ENCODE measurements around the gene OR6B2. TPM values are rescaled to one million over a fixed set of nuclear protein-coding genes. Genes with fewer than 3 reads are reported as not detected.

OR6B2 gene
- total RNA-seq, 1 donor = not detected

DNA sequence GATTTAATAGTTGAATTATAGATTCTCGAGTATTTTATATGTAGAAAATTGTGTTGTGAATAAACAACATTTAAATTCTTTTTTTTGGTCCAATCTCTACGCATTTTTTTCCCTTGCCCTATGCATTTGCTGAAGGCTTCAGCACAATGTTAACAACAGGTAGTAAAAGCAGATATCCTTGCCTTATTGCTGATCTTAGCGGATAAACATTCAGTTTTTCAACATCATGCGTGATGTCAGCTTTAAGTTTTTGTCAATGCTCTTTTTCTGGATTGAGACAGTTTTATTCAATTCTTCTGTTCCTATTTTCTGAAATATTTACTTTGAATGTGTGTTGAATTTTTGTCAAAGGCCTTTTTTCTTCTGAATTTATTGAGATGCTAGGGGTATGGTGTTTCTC, 34.7 kb upstream of the OR6B2 start:
- Histone ChIP-seq H3K36me3 (ENCODE audit: insufficient read depth, low read length) (no peaks in the 10 kb centered on the region), H3K27me3 (ENCODE audit: insufficient read depth, low read length) (peaks cover 3% of the 10 kb centered on the region), H3K4me2 (ENCODE audit: insufficient read depth, low read length) (no peak overlapping the region), H3K9me3 (ENCODE audit: low read depth, low read length) (no peaks in the 10 kb centered on the region), H3K4me3 (ENCODE audit: insufficient read depth, low read length) (no peak overlapping the region), H3K79me2 (ENCODE audit: insufficient read depth, low read length) (no peaks in the 10 kb centered on the region), H4K20me1 (ENCODE audit: insufficient read depth, low read length) (no peaks in the 10 kb centered on the region), H3K27ac (ENCODE audit: low read depth, low read length) (no peak overlapping the region), H2AFZ (ENCODE audit: low read length) (no peak overlapping the region), H3K4me1 (ENCODE audit: insufficient read depth, low read length) (no peaks in the 10 kb centered on the region)
- TF ChIP-seq, protein P1, sequence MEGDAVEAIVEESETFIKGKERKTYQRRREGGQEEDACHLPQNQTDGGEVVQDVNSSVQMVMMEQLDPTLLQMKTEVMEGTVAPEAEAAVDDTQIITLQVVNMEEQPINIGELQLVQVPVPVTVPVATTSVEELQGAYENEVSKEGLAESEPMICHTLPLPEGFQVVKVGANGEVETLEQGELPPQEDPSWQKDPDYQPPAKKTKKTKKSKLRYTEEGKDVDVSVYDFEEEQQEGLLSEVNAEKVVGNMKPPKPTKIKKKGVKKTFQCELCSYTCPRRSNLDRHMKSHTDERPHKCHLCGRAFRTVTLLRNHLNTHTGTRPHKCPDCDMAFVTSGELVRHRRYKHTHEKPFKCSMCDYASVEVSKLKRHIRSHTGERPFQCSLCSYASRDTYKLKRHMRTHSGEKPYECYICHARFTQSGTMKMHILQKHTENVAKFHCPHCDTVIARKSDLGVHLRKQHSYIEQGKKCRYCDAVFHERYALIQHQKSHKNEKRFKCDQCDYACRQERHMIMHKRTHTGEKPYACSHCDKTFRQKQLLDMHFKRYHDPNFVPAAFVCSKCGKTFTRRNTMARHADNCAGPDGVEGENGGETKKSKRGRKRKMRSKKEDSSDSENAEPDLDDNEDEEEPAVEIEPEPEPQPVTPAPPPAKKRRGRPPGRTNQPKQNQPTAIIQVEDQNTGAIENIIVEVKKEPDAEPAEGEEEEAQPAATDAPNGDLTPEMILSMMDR (IDR thresholded peaks at IDR 0.05; ENCODE audit: extremely low read depth, low read depth, low read length) = no peak
- no peak for DNase-seq (ENCODE audit: insufficient read length, low spot score, missing footprints)

DNA sequence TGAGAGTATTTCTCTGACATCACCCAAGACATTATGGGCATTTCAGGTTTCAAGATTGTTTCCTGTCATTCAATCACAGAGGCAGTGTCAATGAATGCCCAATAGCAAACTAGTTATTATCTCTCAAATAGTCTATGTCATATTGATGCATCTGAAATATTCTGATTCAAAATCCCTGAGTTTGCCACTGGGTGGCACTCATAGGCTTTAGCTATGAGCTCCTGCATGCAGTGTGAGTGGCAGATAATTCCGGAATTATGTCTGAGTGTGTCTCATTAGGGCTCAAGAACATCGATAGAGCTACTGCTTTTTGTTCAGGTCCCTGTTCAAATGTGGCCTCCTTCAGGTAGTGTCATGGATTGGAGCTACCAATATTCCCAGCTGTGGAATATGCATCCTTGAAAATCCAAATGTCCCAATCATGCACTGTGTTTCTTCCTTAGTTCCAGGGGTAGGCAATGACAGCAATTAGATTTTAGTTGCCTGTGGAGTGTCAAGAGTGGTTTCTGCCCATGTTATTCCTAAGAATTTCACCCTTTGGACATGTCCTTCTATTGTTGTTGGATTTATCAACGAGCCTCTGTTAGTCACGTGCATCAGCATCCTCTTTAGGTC, 30.9 kb upstream of the OR6B2 start:
- no peaks in the 10 kb centered on the region for H3K36me3 ChIP-seq (ENCODE audit: insufficient read depth, low read length)
- DNase-seq (ENCODE audit: insufficient read length, low spot score, missing footprints) = no peak
- H3K9me3 ChIP-seq (ENCODE audit: low read depth, low read length) = no peaks in the 10 kb centered on the region
- H3K4me2 ChIP-seq (ENCODE audit: insufficient read depth, low read length) = no peak overlapping the region
- no peak overlapping the region for H3K4me3 ChIP-seq (ENCODE audit: insufficient read depth, low read length)
- TF ChIP-seq, protein P1 (IDR thresholded peaks at IDR 0.05; ENCODE audit: extremely low read depth, low read depth, low read length) = peak; percentile 64
- no peak overlapping the region for H3K27ac ChIP-seq (ENCODE audit: low read depth, low read length)
- no peaks in the 10 kb centered on the region for H3K79me2 ChIP-seq (ENCODE audit: insufficient read depth, low read length)
- no peaks in the 10 kb centered on the region for H4K20me1 ChIP-seq (ENCODE audit: insufficient read depth, low read length)
- peaks cover 3% of the 10 kb centered on the region for H3K27me3 ChIP-seq (ENCODE audit: insufficient read depth, low read length)
- no peaks in the 10 kb centered on the region for H3K4me1 ChIP-seq (ENCODE audit: insufficient read depth, low read length)
- H2AFZ ChIP-seq (ENCODE audit: low read length) = no peak overlapping the region

GRCh38 chr2:240056678-240057077, 26.4 kb upstream of the OR6B2 start:
- Histone ChIP-seq H3K79me2 (ENCODE audit: insufficient read depth, low read length) (no peaks in the 10 kb centered on the region), H3K9me3 (ENCODE audit: low read depth, low read length) (no peaks in the 10 kb centered on the region), H3K4me2 (ENCODE audit: insufficient read depth, low read length) (no peak overlapping the region), H3K27ac (ENCODE audit: low read depth, low read length) (no peak overlapping the region), H2AFZ (ENCODE audit: low read length) (no peak overlapping the region), H4K20me1 (ENCODE audit: insufficient read depth, low read length) (no peaks in the 10 kb centered on the region), H3K27me3 (ENCODE audit: insufficient read depth, low read length) (peaks cover 16% of the 10 kb centered on the region), H3K4me1 (ENCODE audit: insufficient read depth, low read length) (no peaks in the 10 kb centered on the region), H3K36me3 (ENCODE audit: insufficient read depth, low read length) (no peaks in the 10 kb centered on the region), H3K4me3 (ENCODE audit: insufficient read depth, low read length) (no peak overlapping the region)
- peak; percentile 31 for DNase-seq (ENCODE audit: insufficient read length, low spot score, missing footprints)
- TF ChIP-seq, protein P1 (IDR thresholded peaks at IDR 0.05; ENCODE audit: extremely low read depth, low read depth, low read length) = no peak

DNA sequence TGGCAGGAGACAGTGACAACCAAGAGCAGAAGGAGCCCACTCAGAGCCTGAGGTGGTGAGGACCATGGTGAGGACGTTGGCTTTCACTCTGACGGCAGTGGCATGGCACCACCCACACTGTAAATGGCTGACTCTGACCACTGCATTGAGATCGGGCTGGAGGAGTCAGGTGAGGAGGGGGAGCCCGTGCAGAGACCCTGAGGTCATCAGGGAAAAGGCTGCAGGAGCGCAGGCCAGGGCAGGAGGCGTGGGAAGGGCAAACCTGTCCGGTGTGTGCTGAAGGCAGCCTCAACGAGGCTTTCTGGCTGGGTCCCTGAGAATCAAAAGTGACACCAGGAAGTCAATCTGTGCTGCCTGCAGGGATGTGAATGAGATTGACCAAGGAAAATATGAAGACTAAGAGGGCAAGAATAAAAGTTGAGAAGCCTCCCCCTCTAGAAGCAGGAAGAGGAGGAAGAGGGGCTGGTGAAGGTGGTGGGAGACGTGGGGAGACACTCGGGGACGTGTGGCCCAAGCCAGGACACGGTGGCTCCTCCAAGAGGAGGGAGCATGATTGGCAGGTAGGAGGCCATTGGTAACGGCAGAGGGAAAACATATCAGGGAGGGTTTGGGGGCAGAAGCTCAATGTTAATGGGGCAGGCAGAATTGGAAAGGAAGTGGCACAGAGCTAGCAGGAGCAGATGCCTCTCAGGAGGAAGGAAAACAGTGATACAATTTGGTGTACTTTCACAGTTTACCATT, 25.1 kb upstream of the OR6B2 start:
- Histone ChIP-seq H3K36me3 (ENCODE audit: insufficient read depth, low read length) (no peaks in the 10 kb centered on the region), H3K9me3 (ENCODE audit: low read depth, low read length) (no peaks in the 10 kb centered on the region), H3K27me3 (ENCODE audit: insufficient read depth, low read length) (peaks cover 26% of the 10 kb centered on the region), H4K20me1 (ENCODE audit: insufficient read depth, low read length) (no peaks in the 10 kb centered on the region), H3K4me1 (ENCODE audit: insufficient read depth, low read length) (no peaks in the 10 kb centered on the region), H3K4me3 (ENCODE audit: insufficient read depth, low read length) (no peak overlapping the region), H3K27ac (ENCODE audit: low read depth, low read length) (no peak overlapping the region), H3K79me2 (ENCODE audit: insufficient read depth, low read length) (no peaks in the 10 kb centered on the region), H3K4me2 (ENCODE audit: insufficient read depth, low read length) (no peak overlapping the region), H2AFZ (ENCODE audit: low read length) (no peak overlapping the region)
- TF ChIP-seq, protein P1 (IDR thresholded peaks at IDR 0.05; ENCODE audit: extremely low read depth, low read depth, low read length) = no peak
- DNase-seq (ENCODE audit: insufficient read length, low spot score, missing footprints) = no peak
